D721Med (cell line): ENCODE results near the gene RHEB.

Experiments
- DNase-seq: peaks from one replicate; pipeline ENCODE4 v3.0.0; 2011; ENCODE audit warnings: low spot score; ENCODE audit not compliant: insufficient read length
- FAIRE-seq: peaks from 2 replicates; lab custom pipeline; 2011; peaks lifted over from hg19 to GRCh38; lab: Jason Lieb, UNC
- TF ChIP-seq, protein P1 (sequence below): IDR thresholded peaks from 2 replicates; pipeline ENCODE4 v1.5.1; 2012; ENCODE audit warnings: mild to moderate bottlenecking, control low read depth; ENCODE audit not compliant: insufficient read depth; ENCODE audit errors: missing control alignments

RHEB gene

DNA sequence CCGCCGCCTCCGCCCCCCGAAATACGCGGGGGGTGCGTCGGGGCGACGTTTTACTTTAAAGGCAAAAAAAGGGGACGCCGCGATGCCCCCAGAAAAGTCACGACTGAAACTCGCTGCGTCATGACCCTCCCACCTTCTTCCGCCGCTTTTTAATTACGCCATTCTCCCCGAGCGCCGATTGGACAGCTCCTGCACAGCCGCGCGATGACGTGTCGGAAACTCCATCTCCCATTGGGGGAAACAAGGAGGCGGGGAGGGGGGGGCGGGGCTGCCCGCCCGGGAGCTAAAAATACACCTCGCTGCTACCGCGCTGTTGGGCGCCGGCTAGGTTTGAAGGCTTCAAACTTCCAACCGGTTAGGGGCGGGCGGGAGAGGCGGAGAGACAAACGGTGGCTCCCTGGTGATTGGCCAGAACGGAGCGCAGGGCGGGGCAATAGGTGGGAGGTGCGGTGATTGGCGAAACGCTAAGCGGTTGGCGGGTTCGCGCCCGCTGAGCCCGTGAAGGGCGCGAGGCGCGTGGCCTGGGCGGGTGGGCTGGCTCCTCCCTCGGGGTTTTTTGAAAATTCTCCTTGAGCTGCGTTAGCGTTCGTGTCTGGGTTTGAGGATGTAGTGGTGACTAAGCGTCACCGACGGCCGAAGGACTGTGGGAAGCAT is at the start of gene RHEB:
Gene RHEB, minus strand, starts transcription at position 131 of the 654 bp plus-strand sequence. CDS start 384 bp downstream, outside the sequence.
- peak; percentile 77 for DNase-seq
- TF ChIP-seq, protein P1, sequence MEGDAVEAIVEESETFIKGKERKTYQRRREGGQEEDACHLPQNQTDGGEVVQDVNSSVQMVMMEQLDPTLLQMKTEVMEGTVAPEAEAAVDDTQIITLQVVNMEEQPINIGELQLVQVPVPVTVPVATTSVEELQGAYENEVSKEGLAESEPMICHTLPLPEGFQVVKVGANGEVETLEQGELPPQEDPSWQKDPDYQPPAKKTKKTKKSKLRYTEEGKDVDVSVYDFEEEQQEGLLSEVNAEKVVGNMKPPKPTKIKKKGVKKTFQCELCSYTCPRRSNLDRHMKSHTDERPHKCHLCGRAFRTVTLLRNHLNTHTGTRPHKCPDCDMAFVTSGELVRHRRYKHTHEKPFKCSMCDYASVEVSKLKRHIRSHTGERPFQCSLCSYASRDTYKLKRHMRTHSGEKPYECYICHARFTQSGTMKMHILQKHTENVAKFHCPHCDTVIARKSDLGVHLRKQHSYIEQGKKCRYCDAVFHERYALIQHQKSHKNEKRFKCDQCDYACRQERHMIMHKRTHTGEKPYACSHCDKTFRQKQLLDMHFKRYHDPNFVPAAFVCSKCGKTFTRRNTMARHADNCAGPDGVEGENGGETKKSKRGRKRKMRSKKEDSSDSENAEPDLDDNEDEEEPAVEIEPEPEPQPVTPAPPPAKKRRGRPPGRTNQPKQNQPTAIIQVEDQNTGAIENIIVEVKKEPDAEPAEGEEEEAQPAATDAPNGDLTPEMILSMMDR, result no peak
- FAIRE-seq, result no peak

GRCh38 chr7:151566897-151567320 is 47.2 kb upstream of the RHEB start:
- DNase-seq (no peak), FAIRE-seq (no peak)
- TF ChIP-seq, protein P1, result no peak

DNA sequence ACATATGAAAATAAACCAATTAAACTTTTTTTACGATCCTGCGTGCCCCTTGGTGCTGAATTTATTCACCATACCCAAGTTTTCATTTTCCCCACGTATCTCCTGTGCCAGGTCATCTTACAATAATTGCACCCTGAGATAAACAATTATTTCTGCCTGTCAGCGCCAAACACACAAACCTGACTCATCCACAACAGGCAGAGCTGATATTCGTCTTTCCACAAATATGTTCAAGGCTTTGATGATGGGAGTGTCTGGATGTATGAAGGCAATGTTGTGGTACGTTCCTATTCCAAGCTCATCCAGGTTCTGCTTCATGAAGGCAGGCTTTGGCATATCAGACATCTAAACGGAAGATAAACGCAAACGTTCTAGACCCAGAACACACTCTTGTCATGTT is 45.8 kb upstream of the RHEB start:
- FAIRE-seq (no peak), DNase-seq (no peak)
- TF ChIP-seq, protein P1, result no peak

DNA sequence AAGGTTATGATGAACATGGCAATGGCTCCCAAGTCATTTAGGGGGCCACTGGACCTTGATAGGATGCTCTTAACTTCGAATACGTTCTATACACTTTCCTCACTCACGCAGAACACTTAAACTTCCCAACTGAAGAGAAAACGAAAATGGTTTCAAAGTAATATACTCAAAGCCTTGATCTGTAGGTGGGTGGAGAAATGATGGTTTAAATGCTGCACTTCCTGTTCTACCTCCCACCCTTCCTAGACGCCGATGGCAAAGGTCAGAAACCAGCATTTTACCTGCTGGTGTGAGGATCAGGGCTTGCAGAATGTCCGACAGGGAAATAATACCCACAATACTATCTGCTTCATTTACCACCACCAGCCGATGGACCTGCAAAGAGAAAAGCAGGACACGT is 40.5 kb upstream of the RHEB start:
- no peak for FAIRE-seq
- TF ChIP-seq, protein P1, result no peak
- no peak for DNase-seq

DNA sequence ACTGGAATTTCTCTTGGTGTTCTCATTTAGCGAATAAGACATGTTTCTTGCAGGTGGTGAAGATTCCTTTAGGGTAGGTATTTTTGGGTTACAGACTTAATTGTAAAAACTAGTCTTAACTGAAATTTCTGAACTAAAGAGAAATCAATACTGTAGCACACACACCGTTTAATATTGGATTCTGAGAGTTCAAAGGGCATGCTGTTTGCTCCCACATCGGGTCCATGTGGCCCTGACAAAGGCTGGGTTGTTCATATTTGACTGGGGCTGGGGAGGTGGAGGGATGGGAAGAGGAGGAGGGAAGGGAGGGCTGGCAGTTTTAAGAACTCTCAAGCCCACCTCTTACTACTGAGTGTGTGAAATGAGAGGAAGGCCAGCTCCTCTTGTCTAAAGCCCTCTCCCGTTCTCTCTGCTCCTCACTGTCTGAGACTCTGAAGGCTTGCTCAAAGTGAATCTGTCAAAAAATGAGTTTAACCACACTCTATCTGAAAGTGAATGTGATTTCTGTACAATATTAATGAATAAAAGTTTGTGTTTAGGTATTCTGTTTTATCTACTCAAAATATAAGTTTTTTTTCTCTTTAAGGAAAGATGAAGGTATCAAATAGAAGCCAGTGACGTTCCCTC is 40.0 kb upstream of the RHEB start:
- FAIRE-seq, result no peak
- TF ChIP-seq, protein P1, result no peak
- no peak for DNase-seq

- DNase-seq, result no peak
- TF ChIP-seq, protein P1, result no peak
- FAIRE-seq, result no peak
Observed at GRCh38 chr7:151558575-151558974, 38.9 kb upstream of the RHEB start.

- DNase-seq, result no peak
- TF ChIP-seq, protein P1, result no peak
- no peak for FAIRE-seq
Observed at GRCh38 chr7:151556592-151556991, 36.9 kb upstream of the RHEB start.
